AG09309 (cell line): ENCODE data around the gene RIPPLY1.
"Not testable (repeated sequence)": the region's sequence is repeated elsewhere in the genome, so short reads cannot be mapped to it uniquely, and the experiment has no call there.

ENCODE experiments used
- DNase-seq: peaks from one replicate; pipeline ENCODE4 v3.0.0-alpha.2; 2010; ENCODE audit warnings: low read depth
- H3K4me3 ChIP-seq: 2 replicates; pipeline ENCODE4 v1.5.1; 2011; ENCODE audit warnings: mild to moderate bottlenecking, low read depth, low read length, moderate library complexity; ENCODE audit not compliant: control insufficient read depth
- TF ChIP-seq, protein P1 (sequence below): IDR thresholded peaks from 2 replicates; pipeline ENCODE4 v1.5.1; 2011; ENCODE audit warnings: mild to moderate bottlenecking, low read depth, low read length, inconsistent platforms; ENCODE audit not compliant: insufficient read depth, control insufficient read depth; ENCODE audit errors: missing control alignments

The RIPPLY1 gene

DNA sequence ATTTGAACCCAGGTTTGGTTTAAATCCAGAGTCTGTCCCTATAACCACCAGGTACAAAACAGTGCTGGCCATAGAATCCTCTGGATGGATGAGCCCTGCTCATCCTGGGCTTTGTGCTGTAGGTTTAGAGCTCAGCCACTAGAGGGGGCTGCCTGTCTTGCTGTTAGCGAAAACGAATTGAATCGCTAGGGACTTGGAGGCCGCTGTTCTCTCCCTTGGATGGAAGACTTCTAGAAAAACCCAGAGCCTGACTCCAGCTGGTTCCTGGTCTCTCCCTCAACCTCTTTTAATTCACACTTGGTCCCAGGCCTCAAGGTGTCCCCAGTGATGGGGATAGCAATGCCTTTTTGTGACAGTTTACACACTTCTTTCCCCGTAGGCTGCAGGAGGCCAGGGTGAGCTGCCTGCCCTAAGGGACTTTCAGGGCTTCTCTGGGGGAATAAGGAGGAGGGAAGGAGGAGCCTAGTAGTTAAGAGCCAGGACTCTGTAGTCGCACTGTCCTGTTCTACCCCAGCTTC lies 8.7 kb downstream of the RIPPLY1 start:
- peak; percentile 28 for DNase-seq
- TF ChIP-seq, protein P1, sequence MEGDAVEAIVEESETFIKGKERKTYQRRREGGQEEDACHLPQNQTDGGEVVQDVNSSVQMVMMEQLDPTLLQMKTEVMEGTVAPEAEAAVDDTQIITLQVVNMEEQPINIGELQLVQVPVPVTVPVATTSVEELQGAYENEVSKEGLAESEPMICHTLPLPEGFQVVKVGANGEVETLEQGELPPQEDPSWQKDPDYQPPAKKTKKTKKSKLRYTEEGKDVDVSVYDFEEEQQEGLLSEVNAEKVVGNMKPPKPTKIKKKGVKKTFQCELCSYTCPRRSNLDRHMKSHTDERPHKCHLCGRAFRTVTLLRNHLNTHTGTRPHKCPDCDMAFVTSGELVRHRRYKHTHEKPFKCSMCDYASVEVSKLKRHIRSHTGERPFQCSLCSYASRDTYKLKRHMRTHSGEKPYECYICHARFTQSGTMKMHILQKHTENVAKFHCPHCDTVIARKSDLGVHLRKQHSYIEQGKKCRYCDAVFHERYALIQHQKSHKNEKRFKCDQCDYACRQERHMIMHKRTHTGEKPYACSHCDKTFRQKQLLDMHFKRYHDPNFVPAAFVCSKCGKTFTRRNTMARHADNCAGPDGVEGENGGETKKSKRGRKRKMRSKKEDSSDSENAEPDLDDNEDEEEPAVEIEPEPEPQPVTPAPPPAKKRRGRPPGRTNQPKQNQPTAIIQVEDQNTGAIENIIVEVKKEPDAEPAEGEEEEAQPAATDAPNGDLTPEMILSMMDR = peak; percentile 91
- H3K4me3 ChIP-seq = no peak overlapping the region

DNA sequence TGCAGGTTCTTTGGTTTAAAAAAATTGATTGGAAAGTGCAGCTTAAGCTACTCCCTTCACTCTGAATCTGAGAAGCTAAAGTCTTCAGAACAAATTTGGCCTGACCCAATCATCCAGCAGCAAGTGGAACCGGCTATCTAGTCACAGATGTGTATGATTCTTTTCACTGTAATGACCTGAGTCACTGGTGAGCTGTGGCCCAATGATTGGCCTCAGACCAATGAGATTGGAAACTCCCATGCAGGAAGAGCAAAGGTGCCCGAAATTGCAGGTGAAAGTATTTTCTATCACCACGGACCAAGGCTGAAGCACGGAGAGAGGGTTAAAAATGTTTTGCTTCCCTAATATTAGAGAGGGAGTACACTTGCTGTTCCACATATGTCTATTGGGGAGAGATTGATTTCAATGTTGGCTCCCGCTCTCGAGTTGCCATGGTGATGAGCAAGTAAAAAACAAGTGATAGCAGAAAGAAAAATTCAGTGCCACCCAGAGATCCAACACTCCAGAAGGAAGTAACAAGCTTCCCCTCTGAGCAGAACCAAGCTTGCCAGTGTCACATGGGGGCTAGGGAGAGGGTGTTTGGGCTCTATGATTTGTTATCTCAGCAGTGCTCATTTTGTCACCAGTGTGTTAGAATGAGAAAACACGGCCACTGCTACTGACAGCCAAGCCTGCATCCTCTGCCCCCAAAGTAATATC lies 11.2 kb downstream of the RIPPLY1 start:
- TF ChIP-seq, protein P1 = no peak

GRCh38 chrX:106889468-106889867 lies 13.7 kb downstream of the RIPPLY1 start:
- TF ChIP-seq, protein P1 = no peak
- DNase-seq = no peak

More for the DNA sequence above, 11.2 kb downstream of the RIPPLY1 start:
- no peak for DNase-seq
- no peak overlapping the region for H3K4me3 ChIP-seq

DNA sequence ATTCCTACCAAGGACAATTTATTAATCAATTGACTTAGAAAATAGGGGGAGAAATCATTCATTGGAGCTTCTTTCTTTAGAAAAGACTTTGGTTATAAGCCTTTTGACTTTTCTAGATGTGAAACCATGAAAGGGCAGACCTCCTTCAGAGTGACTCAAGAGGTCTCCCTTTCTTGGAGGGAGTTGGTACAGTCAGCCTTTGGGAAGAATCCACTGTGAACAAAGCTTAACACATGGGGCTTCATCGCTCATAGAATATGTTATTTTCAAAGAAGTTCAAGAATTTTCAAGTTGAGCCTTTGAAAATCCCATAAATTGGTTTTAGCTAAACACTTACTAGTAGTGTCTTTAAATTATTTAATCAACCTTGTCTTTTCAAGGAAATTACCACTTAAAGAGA lies 28.0 kb downstream of the RIPPLY1 start:
- DNase-seq = no peak
- H3K4me3 ChIP-seq = no peak overlapping the region
- TF ChIP-seq, protein P1 = no peak

More at GRCh38 chrX:106889468-106889867, 13.7 kb downstream of the RIPPLY1 start:
- no peak overlapping the region for H3K4me3 ChIP-seq

DNA sequence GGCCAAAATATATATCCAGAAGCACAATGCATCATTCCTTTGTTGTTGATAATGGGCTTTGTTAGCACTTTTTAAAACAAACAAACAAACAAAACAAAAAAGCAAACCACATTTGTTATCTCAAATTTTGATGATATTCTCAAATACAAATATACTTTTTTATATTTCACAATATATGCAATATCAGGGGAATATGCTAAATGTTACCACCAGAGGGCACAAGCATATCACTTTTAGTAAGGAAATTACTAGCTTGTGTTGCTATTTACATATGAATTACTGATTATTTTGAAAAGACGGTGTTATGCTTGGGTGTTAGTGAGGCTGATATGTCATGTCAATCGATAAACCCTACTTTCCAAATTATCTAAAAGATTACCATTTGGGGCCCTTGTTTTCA lies 29.1 kb downstream of the RIPPLY1 start:
- TF ChIP-seq, protein P1 = peak; percentile 55
- no peak for DNase-seq

DNA sequence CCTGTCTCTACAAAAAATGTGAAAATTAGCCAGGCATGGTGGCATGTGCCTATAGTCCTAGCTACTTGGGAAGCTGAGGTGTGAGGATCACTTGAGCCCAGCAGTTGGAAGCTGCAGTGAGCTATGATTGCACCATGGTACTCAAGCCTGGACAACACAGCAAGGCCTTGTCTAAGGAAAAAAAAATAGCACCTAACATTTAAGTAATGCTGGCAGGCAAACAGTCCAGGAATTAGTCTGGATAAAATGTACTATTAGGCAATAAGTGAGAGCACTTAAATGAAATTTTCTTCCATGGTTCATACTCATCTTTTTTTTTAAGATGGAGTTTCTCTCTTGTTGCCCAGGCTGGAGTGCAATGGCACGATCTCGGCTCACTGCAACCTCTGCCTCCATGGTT lies 30.3 kb downstream of the RIPPLY1 start:
- H3K4me3 ChIP-seq = not testable (repeated sequence)

More for the DNA sequence above, 29.1 kb downstream of the RIPPLY1 start:
- H3K4me3 ChIP-seq = no peak overlapping the region

DNA sequence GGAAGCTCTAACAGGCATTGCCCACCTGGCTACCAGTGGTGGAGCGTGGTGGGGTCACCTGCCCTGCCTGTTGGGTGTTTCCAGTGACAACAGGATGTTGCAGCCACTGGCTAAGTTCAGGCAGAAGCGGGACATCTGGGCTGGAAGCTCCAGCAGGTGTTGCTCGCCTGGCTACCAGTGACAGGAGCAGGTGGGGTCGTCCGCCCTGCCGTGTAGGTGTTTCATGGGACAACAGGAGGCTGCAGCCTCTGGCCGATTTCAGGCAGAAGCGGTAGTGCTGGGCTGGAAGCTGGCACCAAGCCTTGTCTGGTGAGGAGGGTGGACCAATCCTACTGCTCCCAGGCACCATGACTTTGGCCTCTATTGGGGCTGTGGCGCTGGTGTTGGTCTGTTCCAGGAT lies 39.4 kb downstream of the RIPPLY1 start:
- no peak overlapping the region for H3K4me3 ChIP-seq
- DNase-seq = no peak
- TF ChIP-seq, protein P1 = no peak

More for the DNA sequence above, 30.3 kb downstream of the RIPPLY1 start:
- not testable (repeated sequence) for DNase-seq
